GM10847 (cell line): ENCODE results near the gene ACOXL.

Experiments used
- POLR2A ChIP-seq: IDR thresholded peaks from 2 replicates; pipeline ENCODE4 v1.6.1; 2011; ENCODE audit not compliant: insufficient read length; ENCODE audit errors: extremely low read depth

The ACOXL gene

DNA sequence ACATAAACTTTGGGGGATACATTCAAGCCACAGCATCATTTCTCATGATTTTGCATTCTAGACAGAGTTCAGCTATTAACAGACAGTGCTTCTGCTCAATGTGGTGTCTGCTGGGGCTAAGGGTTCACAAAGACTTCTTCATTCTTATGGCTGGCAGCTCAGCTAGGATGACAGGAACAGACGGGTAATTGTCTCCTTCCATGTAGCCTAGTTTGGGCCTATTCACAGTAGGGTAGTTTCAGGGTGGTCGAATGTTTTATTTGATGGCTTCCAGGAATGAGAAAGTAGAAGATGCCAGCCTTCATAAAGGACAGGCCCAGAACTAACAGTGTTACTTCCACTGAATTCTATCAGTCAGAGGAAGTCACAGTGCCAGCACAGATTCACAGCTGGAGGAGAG is 362.3 kb downstream of the ACOXL start:
- TF ChIP-seq POLR2A: no peak

DNA sequence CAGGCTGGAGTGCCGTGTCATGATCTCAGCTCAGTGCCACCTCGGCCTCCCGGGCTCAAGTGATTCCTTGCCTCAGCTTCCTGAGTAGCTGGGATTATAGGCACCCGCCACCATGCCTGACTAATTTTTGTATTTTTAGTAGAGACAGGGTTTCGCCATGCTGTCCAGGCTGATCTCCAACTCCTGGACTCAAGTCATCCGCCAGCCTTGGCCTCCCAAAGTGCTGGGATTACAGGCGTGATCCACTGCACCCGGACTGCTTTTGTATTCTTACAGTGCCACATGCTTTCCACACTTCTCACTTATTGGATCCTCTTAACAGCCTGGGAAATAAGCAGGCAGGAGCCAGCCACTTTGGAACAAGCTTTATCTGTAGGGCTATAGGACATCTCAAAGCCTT is 363.1 kb downstream of the ACOXL start:
- no peak for TF ChIP-seq POLR2A

DNA sequence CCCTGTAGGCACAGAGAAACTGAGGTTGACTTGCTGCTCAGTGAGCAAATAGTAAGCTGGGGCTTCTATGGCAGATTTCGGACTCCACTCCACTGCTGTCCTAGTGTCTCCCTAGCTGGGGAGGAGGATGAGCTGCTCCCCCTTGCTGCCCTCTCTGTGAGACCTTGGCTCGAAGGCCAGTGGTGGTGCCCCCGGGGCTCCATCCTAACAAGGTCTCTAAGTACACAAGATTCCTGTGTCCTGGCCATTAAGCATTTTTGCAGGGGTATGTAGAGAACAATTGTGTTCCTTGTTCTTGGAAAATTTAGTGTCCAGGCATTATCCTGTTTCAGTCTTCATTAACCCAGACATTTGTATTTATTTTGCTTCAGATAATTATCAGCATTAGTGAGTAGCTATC is 367.0 kb downstream of the ACOXL start:
- no peak for TF ChIP-seq POLR2A

DNA sequence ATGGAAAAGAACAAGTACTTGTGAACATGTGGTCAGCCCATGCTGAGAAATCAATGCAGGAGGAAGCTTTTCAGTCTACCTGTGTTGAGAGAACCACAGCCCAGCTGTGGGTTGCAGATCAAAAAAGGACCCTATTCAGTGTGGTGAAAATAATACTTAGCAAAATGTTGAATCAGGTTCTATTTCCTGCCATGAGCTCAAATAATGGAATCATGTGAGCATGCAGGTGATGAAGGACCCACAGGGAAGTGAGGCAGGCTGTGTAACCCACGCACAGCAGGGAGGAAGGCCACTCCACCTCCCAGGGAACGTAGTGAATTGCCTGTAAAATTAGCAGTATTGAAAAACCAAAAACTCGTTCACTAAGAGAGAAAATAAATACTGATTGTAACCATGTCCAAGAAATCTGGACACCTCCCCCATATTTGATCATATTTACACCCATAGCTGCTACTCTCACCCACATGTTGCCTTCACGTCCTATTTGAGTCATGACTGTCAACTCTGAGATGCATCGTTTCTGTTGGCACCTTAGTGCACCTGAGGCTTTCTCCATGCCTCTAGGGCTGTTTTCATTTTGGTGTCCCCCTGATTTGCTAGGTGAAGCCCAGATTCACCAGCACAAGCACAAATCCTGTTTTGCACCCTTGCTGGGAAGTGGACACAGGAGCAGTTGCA is 367.9 kb downstream of the ACOXL start:
- no peak for TF ChIP-seq POLR2A

DNA sequence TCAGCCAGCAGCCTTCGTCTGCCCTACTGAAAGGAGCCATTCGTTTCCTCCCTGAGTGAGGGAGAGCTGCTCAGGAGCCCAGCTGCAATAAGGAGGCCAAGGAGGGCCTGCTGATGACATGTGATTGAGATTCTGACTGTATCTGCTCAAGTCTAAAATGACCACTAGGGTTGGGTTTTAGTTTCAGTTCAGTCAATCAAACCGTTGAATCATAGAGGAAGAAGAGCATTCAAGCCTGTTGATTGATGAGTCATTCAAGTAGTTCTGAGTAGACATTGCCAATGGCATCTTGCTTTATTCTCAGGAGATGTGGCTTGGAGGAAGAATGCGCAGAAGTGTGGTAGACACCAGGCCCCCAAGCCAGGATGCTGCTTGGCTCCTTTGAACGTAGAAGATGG is 368.4 kb downstream of the ACOXL start:
- no peak for TF ChIP-seq POLR2A

DNA sequence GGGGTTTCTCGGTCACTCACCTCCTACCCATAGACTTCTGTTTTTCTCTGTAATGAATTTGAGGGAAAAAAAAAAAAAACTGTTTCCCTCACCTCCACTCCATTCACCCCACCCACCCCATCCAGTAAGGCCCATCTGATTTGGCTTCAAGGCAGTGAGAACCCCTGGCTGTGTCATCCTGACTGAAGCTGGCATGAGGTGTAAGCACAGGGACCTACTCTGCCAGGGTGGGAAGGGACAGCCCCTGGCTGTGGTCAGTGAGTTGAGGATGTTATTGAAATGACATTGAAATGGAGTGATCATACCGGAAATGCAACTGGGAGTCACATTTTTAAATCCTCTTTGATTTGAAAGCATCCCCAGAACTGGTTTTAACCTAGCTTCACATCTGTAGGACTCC is 369.2 kb downstream of the ACOXL start:
- TF ChIP-seq POLR2A: no peak

DNA sequence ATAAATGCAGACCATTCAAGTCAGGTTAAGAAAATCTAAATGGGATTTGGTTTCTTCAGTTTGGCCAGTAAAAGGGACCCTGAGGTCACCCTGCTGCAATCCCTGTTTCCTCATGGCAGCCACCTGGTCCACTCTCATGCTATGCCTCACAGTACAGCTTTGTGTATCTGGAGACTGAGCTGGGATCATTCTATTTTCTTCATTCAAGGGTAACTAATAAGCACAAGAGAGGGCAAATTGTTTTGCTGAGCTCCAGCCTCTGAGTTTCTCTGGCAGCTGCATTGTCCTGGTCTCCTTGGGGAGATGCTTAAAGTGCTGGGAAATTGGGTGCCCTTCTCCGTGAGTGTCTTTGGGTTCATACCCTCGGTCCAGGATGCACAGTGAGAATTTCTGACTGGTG is 369.8 kb downstream of the ACOXL start:
- no peak for TF ChIP-seq POLR2A

DNA sequence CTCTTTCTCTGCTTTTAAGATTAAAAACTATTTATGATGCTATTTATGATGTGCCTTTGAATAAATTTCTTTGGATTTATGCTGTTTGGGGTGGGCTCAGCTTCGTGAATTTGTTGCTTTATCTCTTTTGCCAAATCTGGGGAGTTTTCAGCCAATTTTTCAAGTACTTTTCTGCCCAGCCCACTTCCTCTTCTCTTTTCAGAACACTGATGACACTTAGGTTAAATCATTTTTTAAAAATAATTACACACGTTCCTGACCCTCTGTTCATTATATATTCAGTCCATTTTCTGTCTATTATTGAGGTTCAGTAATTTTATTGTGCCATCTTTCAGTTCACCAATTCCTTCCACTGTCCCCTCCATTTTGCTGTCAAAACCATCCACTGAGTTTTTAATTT is 373.6 kb downstream of the ACOXL start:
- no peak for TF ChIP-seq POLR2A

DNA sequence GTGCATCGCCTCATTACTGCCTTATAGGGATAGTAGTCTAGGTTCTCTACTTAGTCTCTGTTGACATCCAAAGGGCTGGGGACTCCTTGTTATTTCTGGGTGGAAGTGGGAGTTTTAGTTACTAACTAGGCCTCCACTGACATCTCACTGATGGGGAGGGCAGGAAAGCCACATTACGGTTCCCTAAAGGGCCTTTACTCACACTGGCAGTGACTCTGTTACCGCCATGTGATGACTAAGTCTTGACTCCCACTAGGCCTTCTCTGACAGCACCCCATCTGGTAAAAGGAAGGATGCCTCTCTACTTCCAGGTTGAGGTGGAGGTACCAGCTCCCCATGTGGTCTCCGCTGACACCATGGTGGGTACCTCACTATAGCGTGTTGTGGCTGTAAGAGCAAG is 374.3 kb downstream of the ACOXL start:
- no peak for TF ChIP-seq POLR2A

DNA sequence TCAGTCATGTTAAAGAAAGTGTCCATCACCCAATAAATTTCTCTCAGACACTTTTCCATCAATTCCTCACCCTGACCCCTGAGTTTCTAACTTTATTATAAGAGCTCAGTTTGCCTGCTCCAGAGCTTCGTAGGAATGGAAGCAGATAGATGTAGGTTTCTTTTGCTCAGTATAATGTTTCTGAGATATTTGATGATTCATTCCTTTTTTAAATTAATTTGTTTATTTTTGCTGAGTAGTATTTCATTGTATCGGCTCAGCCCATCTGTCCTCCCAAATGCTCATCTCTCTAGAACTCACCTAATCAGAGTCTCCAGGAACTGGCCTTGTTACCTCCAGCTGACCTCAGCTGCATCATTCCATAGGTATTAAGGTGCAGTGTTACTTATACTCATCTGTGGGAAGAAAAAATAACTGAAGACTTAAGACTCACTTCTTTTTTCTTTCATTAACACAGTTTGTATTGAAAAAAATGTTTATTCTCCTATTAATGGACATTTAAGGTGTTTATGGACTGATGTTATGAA is 376.4 kb downstream of the ACOXL start:
- TF ChIP-seq POLR2A: no peak

DNA sequence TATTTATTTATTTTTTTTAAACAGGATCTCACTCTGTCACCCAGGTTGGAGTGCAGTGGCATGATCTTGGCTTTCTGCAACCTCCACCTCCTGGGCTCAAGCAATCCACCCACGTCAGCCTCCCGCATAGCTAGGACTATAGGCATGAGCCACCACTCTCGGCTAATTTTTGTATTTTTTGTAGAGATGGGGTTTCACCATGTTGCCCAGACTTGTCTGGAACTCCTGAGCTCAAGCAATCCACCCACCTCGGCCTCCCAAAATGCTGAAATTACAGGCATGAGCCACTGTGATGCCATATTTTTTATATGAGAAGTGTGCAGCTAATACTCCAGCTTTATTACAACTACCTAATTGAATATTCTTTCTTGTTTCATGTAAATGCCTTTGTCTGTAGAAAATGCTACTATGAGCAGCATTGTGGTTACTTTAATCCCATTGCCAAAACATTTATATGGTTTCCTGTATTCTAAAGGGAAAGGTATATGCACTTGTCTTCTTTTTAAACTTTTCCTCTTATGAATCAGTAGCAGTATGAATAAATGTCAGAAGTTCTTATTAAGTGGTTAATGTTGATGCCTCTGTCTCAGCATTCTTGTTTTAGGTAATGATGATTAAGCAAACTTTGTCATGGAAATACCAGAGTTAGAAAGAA is 378.9 kb downstream of the ACOXL start:
- TF ChIP-seq POLR2A: no peak

DNA sequence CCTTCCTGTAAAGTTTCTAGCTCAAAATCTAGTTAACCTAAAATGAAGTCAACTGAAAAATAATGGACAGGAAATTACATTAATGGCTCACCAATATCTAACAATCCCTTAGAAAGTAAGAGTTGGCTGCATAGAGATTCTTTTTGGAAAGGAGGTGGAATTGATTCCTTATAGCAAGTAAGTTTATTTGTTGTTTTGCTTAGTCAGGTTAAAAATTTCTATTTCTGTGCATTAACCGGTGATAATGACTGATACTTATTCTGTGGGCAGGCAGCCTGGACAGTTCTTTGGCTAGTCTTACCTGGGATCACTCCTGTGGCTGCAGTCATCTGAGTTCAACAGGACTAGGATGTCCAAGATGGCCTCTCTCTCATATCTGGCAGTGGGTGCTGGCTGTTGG is 381.5 kb downstream of the ACOXL start:
- no peak for TF ChIP-seq POLR2A

DNA sequence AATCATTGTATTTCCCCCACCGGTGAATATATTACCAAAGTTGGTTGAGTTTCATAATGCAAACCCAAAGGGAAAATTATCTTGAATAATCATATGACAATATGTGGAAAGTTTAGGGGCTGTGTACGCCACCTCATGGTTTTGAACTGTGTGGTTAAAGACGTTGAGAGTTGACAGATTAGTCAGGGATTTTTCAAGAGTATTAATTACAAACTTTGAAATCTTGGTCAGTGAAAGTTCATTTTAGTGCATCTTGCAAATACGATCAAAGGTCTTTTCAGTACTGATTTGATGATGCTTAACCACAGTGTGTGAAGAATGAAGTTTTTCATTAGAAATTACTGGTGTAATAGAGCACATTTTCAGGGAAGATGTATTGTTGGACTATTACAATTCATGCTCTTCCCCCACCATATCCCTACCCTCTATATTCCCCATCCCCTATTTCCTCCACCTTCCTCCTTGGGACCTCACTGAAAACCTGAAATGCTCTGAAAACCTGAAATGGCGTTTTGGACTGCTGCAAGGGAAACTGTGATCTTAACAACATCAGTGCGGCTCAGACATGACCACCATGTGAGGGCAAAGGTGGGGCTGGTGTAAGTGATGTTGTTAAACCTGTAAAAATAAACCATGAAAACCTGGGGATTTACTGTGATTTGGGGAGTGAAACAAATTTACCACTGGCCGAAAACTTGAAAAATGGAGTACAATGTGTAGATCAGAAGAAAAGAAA is 383.8 kb downstream of the ACOXL start:
- no peak for TF ChIP-seq POLR2A

DNA sequence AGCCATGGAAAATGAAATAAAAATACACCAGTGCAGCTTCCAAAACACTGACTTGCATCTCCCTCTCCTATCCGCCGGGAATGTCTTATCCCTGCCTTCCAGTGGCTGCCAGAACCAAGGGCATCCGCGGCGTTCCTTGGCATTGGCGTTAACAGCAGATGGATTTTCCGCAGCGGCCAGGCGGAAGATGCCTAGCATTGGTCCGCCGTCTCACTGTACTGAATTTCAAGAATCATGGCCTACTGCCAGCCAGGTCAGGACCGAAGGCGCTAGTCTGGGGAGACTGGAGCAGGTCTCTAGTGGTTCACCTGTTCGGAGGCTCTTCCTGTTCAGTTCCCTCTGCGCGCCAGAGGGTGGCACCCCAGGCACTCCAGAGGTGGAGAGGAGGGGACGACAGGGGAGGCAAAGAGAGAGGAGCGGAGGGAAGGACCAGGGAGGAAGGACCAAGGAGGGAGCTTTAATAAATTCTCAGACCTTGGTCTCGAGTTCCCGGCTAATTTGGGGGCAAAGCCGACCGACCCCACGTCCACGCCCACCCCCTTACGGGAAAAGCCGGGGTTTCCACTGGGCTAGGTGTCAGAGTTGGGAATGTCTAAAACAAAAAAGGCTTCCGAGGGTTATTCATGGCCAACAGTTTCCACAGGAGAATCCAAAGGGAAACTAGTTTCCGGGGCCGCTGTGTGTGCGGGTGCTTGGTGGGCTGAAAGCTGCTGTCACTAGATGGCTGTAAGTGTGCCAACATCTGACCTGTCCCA is 384.6 kb downstream of the ACOXL start:
- no peak for TF ChIP-seq POLR2A
